ENCODE measurements around the gene LCE1D.

The LCE1D gene

GRCh38 chr1:152817309-152817708 is 20.8 kb downstream of the LCE1D start:
- DNase-seq = no peak

DNA sequence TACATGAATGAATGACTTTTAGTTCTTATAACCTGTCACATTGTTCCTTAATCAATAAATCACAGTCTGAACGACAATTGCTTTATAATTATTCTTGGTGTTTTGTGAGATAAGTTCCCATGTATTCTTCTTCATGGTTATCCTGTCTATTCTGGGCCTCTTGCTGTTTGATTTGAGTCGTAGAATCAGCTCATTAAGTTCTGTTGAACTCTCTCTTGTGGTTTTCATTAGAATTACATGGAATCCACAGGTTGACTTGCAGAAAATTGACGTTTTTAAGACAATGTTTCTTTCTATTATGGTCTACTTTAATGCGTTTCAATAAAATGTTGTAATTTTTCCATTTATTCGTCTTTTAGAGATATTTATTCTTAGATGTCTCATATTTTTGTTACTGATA is 26.8 kb downstream of the LCE1D start:
- no peak for DNase-seq

DNA sequence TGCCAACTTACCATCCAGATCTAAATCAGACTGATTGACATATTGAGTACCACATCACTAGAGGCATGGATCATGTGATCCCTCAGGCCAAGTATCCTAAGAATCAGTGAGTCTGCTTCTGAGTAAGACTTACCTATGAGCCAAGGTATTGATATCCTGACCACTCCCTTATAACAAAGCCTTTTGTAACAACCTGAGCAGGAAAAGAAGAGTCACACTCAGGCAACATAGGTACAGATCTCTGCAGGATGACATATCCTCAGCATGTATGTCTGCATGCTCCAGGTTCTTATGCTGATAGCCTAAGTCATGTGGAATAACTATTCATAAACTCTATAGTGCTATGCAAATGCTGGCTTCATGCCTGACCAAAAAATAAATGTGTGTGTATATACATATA is 28.4 kb downstream of the LCE1D start:
- no peak for DNase-seq

GRCh38 chr1:152827173-152827572 is 30.7 kb downstream of the LCE1D start, which contains the start of gene LCE1A:
Gene LCE1A, plus strand, starts transcription at chr1:152827473. Its CDS starts 0 bp downstream, at chr1:152827473.
- DNase-seq = no peak

- DNase-seq = no peak
Measured at GRCh38 chr1:152836870-152837269, 40.3 kb downstream of the LCE1D start.

DNA sequence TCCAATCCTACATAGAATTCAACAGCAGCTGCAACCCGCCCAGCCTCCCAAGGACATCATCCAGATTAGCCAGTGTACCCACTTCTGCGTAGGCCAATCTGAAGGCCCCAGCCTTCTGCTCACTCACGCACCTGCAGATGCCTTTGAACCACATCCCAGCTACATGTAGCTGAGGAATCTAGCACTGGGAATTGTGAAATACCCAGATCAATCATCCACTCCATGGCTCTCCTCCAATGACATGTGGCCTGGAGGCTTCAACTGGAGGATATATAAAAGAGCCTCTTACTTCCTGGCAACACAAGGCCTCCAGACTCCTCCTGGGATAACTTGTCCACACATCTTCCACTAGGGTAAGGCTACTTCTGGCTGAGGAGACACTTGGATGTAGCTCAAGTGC is 46.0 kb downstream of the LCE1D start, which contains the start of gene LCE6A:
Gene LCE6A, plus strand, starts transcription at position 301 of the 400 bp plus-strand sequence. CDS start 665 bp downstream, outside the sequence.
- no peak for DNase-seq
